H1 (cell line): ENCODE measurements around the gene FAM193B. TPM values are rescaled to one million over a fixed set of nuclear protein-coding genes. Genes with fewer than 3 reads are reported as not detected.

Source experiments
- CTCF ChIA-PET: fragments of 300-600 bp; sonication (Branson Sonifier 250); formaldehyde crosslinking; loops from one replicate; lab custom pipeline; 2021; ENCODE audit not compliant: partially characterized antibody; lab: Charles Lee
- POLR2A ChIA-PET: fragments of 300-600 bp; sonication (Branson Sonifier 250); formaldehyde crosslinking; loops from one replicate; lab custom pipeline; 2021; ENCODE audit warnings: inconsistent platforms; ENCODE audit not compliant: partially characterized antibody; lab: Charles Lee
- DNase-seq, 2 experiments: peaks; one replicate each; pipeline versions ENCODE4 v3.0.0 to v3.0.0-alpha.2; 2010 to 2022; ENCODE audit warnings: low spot score in 2 of 2, low read depth in 1 of 2, mixed read lengths in 1 of 2
- FAIRE-seq: peaks from 2 replicates; lab custom pipeline; 2011; peaks lifted over from hg19 to GRCh38; lab: Jason Lieb, UNC
- H2AFZ ChIP-seq: 2 replicates; pipeline ENCODE4 v1.8.1; 2012; ENCODE audit warnings: low read length, inconsistent platforms
- H2AK5ac ChIP-seq: 2 replicates; pipeline ENCODE4 v1.6.1; 2013; ENCODE audit warnings: low read depth, low read length
- H2BK120ac ChIP-seq: replicated peaks from 2 replicates; pipeline ENCODE3; 2013; ENCODE audit warnings: low read depth, low read length, inconsistent platforms
- H2BK12ac ChIP-seq: 2 replicates; pipeline ENCODE4 v1.6.1; 2013; ENCODE audit warnings: low read depth, low read length
- H2BK15ac ChIP-seq: 2 replicates; pipeline ENCODE4 v1.6.1; 2013; ENCODE audit warnings: low read length
- H2BK20ac ChIP-seq: 2 replicates; pipeline ENCODE4 v1.6.1; 2013; ENCODE audit warnings: low read length
- H2BK5ac ChIP-seq: 2 replicates; pipeline ENCODE4 v1.6.1; 2013; ENCODE audit warnings: low read depth, low read length
- H3K14ac ChIP-seq: 2 replicates; pipeline ENCODE4 v1.6.1; 2013; ENCODE audit warnings: inconsistent platforms; ENCODE audit not compliant: insufficient read length
- H3K18ac ChIP-seq: 2 replicates; pipeline ENCODE4 v1.6.1; 2013; ENCODE audit warnings: low read length; ENCODE audit errors: extremely low read depth
- H3K23ac ChIP-seq: 2 replicates; pipeline ENCODE4 v1.6.1; 2013; ENCODE audit warnings: inconsistent platforms; ENCODE audit not compliant: insufficient read length
- H3K23me2 ChIP-seq: 2 replicates; pipeline ENCODE4 v1.6.1; 2013; ENCODE audit warnings: low read depth, low read length
- H3K27ac ChIP-seq: 2 replicates; pipeline ENCODE4 v1.6.1; 2011; ENCODE audit warnings: low read depth, low read length, inconsistent platforms
- H3K27me3 ChIP-seq, 4 experiments: replicated peaks in 1 of 4; 1 replicate in 1 of 4; 2 replicates in 3 of 4; pipeline versions ENCODE4 v1.6.1 to v1.8.1; 2011 to 2013; ENCODE audit warnings: low read length in 3 of 4, mild to moderate bottlenecking in 3 of 4, inconsistent platforms in 2 of 4, mixed read lengths in 2 of 4, moderate library complexity in 1 of 4; ENCODE audit not compliant: control insufficient read depth in 3 of 4, insufficient read depth in 3 of 4; ENCODE audit errors: extremely low read depth in 1 of 4
- H3K36me3 ChIP-seq, 4 experiments: 2 replicates each; pipeline versions ENCODE4 v1.6.1 to v1.8.1; 2011 to 2013; ENCODE audit warnings: mild to moderate bottlenecking in 4 of 4, low read length in 3 of 4, moderate library complexity in 2 of 4, control low read depth in 1 of 4, inconsistent platforms in 1 of 4; ENCODE audit not compliant: insufficient read depth in 4 of 4, control insufficient read depth in 2 of 4
- H3K4ac ChIP-seq: replicated peaks from 2 replicates; pipeline ENCODE3; 2013; ENCODE audit warnings: low read length, low read depth, mixed read lengths, inconsistent platforms; ENCODE audit not compliant: insufficient read length
- H3K4me1 ChIP-seq, 4 experiments: replicated peaks in 1 of 4; 1 replicate in 1 of 4; 2 replicates in 3 of 4; pipeline versions ENCODE4 v1.6.1 to v1.8.1; 2011 to 2013; ENCODE audit warnings: low read length in 3 of 4, inconsistent platforms in 2 of 4, mixed read lengths in 1 of 4; ENCODE audit not compliant: insufficient read depth in 4 of 4, control insufficient read depth in 3 of 4
- H3K4me2 ChIP-seq, 2 experiments: 2 replicates each; pipeline versions ENCODE4 v1.6.1 to v1.8.1; 2011 to 2013; ENCODE audit warnings: low read depth in 2 of 2, low read length in 2 of 2, control low read depth in 1 of 2, inconsistent platforms in 1 of 2, mild to moderate bottlenecking in 1 of 2; ENCODE audit not compliant: insufficient read depth in 1 of 2
- H3K4me3 ChIP-seq, 4 experiments: fragments of 200-600, 300-600 bp in 1 of 4; sonication (generic), shearing (Covaris generic), sonication (Bioruptor Twin) in 1 of 4; 2 replicates each; pipeline versions ENCODE4 v1.5.1 to v1.8.1; 2011 to 2016; ENCODE audit warnings: low read length in 4 of 4, low read depth in 3 of 4, control low read depth in 2 of 4, inconsistent platforms in 2 of 4, mild to moderate bottlenecking in 2 of 4, mixed read lengths in 1 of 4, moderate library complexity in 1 of 4; ENCODE audit not compliant: insufficient read depth in 2 of 4; ENCODE audit errors: extremely low read depth in 1 of 4
- H3K56ac ChIP-seq: replicated peaks from 2 replicates; pipeline ENCODE3; 2013; ENCODE audit warnings: low read depth, mild to moderate bottlenecking, mixed read lengths, low read length, inconsistent platforms; ENCODE audit not compliant: insufficient read length
- H3K79me1 ChIP-seq: 2 replicates; pipeline ENCODE4 v1.6.1; 2013; ENCODE audit warnings: low read depth, low read length, control low read depth
- H3K79me2 ChIP-seq, 2 experiments: 2 replicates each; pipeline versions ENCODE4 v1.6.1 to v1.8.1; 2012 to 2013; ENCODE audit warnings: low read length in 2 of 2, mild to moderate bottlenecking in 2 of 2, inconsistent platforms in 1 of 2; ENCODE audit not compliant: insufficient read depth in 2 of 2, control insufficient read depth in 1 of 2
- H3K9ac ChIP-seq, 4 experiments: replicated peaks in 1 of 4; 1 replicate in 1 of 4; 2 replicates in 3 of 4; pipeline versions ENCODE4 v1.6.1 to v1.8.1; 2011 to 2013; ENCODE audit warnings: low read depth in 3 of 4, low read length in 3 of 4, control low read depth in 2 of 4, mild to moderate bottlenecking in 2 of 4, moderate library complexity in 2 of 4, inconsistent platforms in 1 of 4; ENCODE audit errors: extremely low read depth in 1 of 4
- H3K9me3 ChIP-seq, 2 experiments: 2 replicates each; pipeline versions ENCODE4 v1.6.1 to v1.8.1; 2012 to 2013; ENCODE audit warnings: mild to moderate bottlenecking in 2 of 2, moderate library complexity in 2 of 2, control low read depth in 1 of 2, inconsistent platforms in 1 of 2, low read depth in 1 of 2, low read length in 1 of 2, mixed read lengths in 1 of 2; ENCODE audit not compliant: insufficient read depth in 2 of 2
- H4K20me1 ChIP-seq, 2 experiments: replicated peaks in 1 of 2; 2 replicates each; pipeline versions ENCODE3 to v1.8.1; 2011 to 2013; ENCODE audit warnings: inconsistent platforms in 2 of 2, low read length in 2 of 2, mild to moderate bottlenecking in 1 of 2; ENCODE audit not compliant: insufficient read depth in 2 of 2, control insufficient read depth in 1 of 2
- H4K5ac ChIP-seq: 2 replicates; pipeline ENCODE4 v1.6.1; 2013; ENCODE audit warnings: low read length, low read depth, mixed read lengths, inconsistent platforms; ENCODE audit not compliant: insufficient read length
- H4K8ac ChIP-seq: 2 replicates; pipeline ENCODE4 v1.8.0; 2013; ENCODE audit warnings: mild to moderate bottlenecking, moderate library complexity, low read length, inconsistent platforms; ENCODE audit not compliant: insufficient read depth; ENCODE audit errors: extremely low read depth
- H4K91ac ChIP-seq: replicated peaks from 2 replicates; pipeline ENCODE3; 2013; ENCODE audit warnings: low read length, mixed read lengths, inconsistent platforms; ENCODE audit not compliant: insufficient read length
- WGBS, 2 experiments: shearing (Covaris generic) in 1 of 2; methylation state at CpG; one replicate each; pipeline versions ENCODE4 v1.1.6 to v1.1.7; 2013 to 2015; ENCODE audit warnings: low lambda C conversion rate in 2 of 2, mixed read lengths in 2 of 2, inconsistent platforms in 1 of 2, low coverage in 1 of 2, missing lambda C conversion rate in 1 of 2; ENCODE audit not compliant: insufficient replicate concordance in 2 of 2, insufficient coverage in 1 of 2, insufficient read length in 1 of 2; ENCODE audit errors: extremely low coverage in 1 of 2, missing lambda C conversion rate in 1 of 2; 5-methylcytosine and 5-hydroxymethylcytosine counted together
- polyA plus RNA-seq, 7 experiments: library from polyadenylated mRNA; depleted of rRNA in 3 of 7; stranded (reverse) in 5 of 7; unstranded in 2 of 7; fragments of >200 nt in 5 of 7; fragments of 200-250 nt in 2 of 7; gene quantifications; 1 replicate in 5 of 7; 2 replicates in 1 of 7; 4 replicates in 1 of 7; pipeline versions ENCODE4 v1.2.1 to v1.2.3, GENCODE V29; 2011 to 2013; ENCODE audit warnings: missing spikeins in 2 of 7, mixed read lengths in 2 of 7
- total RNA-seq: library from RNA; stranded (reverse); fragmentation: NEBNext Ultra II Directional; extraction: Animal tissue kit (Norgen Biotek cat#: 25700); gene quantifications from 2 replicates; pipeline ENCODE4 v1.2.1, GENCODE V29; 2021

FAM193B gene
- total and polyA plus RNA-seq, 2 of the 8 experiments (the other 6 are each of a cell fraction or from before 2014, with no cell fraction given) = 49.9 to 69.8 TPM

DNA sequence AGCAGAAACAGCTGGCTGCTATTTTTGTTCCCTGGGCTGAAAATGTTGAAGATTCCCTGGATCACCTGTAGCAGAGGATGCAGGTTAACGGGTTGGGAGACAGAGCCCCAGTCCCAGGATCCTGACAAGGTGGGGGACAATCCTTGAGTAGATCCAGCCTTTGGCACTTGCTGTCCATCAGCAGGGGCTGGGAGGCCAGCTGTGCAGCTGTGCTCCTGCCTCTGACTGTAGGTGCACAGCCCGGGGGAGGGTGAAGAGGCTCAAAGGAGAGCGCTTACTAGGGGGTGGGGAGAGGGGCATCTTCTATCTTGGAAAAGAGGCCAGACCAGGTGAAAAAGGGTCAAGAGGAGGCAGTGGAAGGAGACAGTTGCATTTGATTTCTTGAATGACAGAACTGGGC lies 34.1 kb downstream of the FAM193B start:
- Histone ChIP-seq H3K27ac (no peak overlapping the region), H3K4me1 (peaks cover 0 to 6% (median 5%) of the 10 kb centered on the region in 4 experiments; a peak in 5 of 7 replicates), H3K4ac (no peak overlapping the region), H3K23ac (no peak overlapping the region), H2AK5ac (no peak overlapping the region), H3K18ac (no peak overlapping the region), H3K23me2 (peaks cover 8% of the 10 kb centered on the region), H3K27me3 (no peaks in the 10 kb centered on the region), H3K4me2 (no peak overlapping the region), H3K9me3 (no peaks in the 10 kb centered on the region), H2BK5ac (no peak overlapping the region), H3K4me3 (no peak overlapping the region), H4K8ac (no peak overlapping the region), H3K56ac (no peak overlapping the region), H2BK120ac (no peak overlapping the region), H3K36me3 (peaks cover 21 to 43% (median 32%) of the 10 kb centered on the region in 4 experiments), H3K79me1 (peaks cover 3% of the 10 kb centered on the region; the same call in 1 of the 2 replicates), H2AFZ (no peak overlapping the region), H4K20me1 (peaks cover 2 to 10% of the 10 kb centered on the region in 2 experiments), H4K5ac (no peak overlapping the region), H2BK12ac (no peak overlapping the region), H4K91ac (no peak overlapping the region), H3K79me2 (peaks cover 0 to 9% of the 10 kb centered on the region in 2 experiments; a peak in 1 of 4 replicates), H3K14ac (no peak overlapping the region), H3K9ac (no peak overlapping the region), H2BK20ac (no peak overlapping the region), H2BK15ac (no peak overlapping the region)
- ChIA-PET CTCF (interaction anchor here (0.5 to 1.7 kb wide), 6 partner anchors 10 to 1561 kb away, joined by 3 to 7 read pairs (median 3); no protein-coding TSS in a partner anchor), POLR2A (interaction anchor here (0.6 to 5.0 kb wide), 7 partner anchors 9 to 50 kb away, joined by 3 to 11 read pairs (median 5); no protein-coding TSS in a partner anchor)
- DNase-seq (no peak), FAIRE-seq (no peak)
- 98% methylated on average over 3 of the region's 3 CpGs; no CpG with 5 or more reads in 1 of the 2 experiments for WGBS, 2 experiments
